GM12878 (cell line): ENCODE measurements around the gene GGCT. TPM values are rescaled to one million over a fixed set of nuclear protein-coding genes. Genes with fewer than 3 reads are reported as not detected.
"Not testable (repeated sequence)": the region's sequence is repeated elsewhere in the genome, so short reads cannot be mapped to it uniquely, and the experiment has no call there.

Experiments used
- ATAC-seq: fragments of 200-7000 bp; cut with Tn5 transposase; 3 replicates; pipeline ENCODE4 v1.9.1; 2020; ENCODE audit warnings: mild to moderate bottlenecking, moderate library complexity
- BruUV-seq: library from RNA; stranded (reverse); fragments of 400-500 nt; replicated peaks from 2 replicates; lab custom pipeline; 2021; lab: Mats Ljungman, UMichigan
- CTCF ChIA-PET: fragments of 300-600 bp; sonication (Branson Sonifier 250); formaldehyde crosslinking; extraction: SDS; loops from one replicate; lab custom pipeline; 2021; ENCODE audit warnings: inconsistent platforms; lab: Yijun Ruan, JAX
- POLR2A ChIA-PET: fragments of 350-600 bp; formaldehyde crosslinking; extraction: SDS; loops from one replicate; lab custom pipeline; 2021; ENCODE audit warnings: inconsistent platforms; lab: Charles Lee
- RAD21 ChIA-PET: fragments of 300-600 bp; sonication (Branson Sonifier 250); formaldehyde crosslinking; loops from one replicate; lab custom pipeline; 2023; ENCODE audit warnings: antibody characterized with exemption; ENCODE audit not compliant: unreplicated experiment; lab: Charles Lee
- SMC1A ChIA-PET: fragments of 300-600 bp; sonication (Branson Sonifier 250); formaldehyde crosslinking; loops from one replicate; lab custom pipeline; 2023; ENCODE audit not compliant: unreplicated experiment, uncharacterized antibody; lab: Charles Lee
- DNase-seq: peaks from one replicate; pipeline ENCODE4 v3.0.0-alpha.2; 2011; ENCODE audit warnings: low read depth, low spot score
- FAIRE-seq: peaks from 3 replicates; lab custom pipeline; 2011; peaks lifted over from hg19 to GRCh38; lab: Jason Lieb, UNC
- H2AFZ ChIP-seq: 2 replicates; pipeline ENCODE4 v1.6.0; 2011; ENCODE audit warnings: low read depth, low read length, control low read depth; ENCODE audit not compliant: control insufficient read depth
- H3K27ac ChIP-seq: 2 replicates; pipeline ENCODE4 v1.5.1; 2011; ENCODE audit warnings: control low read depth; ENCODE audit not compliant: control insufficient read depth, insufficient read depth
- H3K27me3 ChIP-seq, 2 experiments: replicated peaks in 1 of 2; 2 replicates each; pipeline versions ENCODE4 v1.6.0 to v1.6.1; 2011; ENCODE audit warnings: low read length in 1 of 2; ENCODE audit not compliant: control insufficient read depth in 2 of 2, insufficient read depth in 2 of 2
- H3K36me3 ChIP-seq, 2 experiments: 2 replicates each; pipeline ENCODE4 v1.5.1; 2011; ENCODE audit warnings: low read length in 1 of 2; ENCODE audit not compliant: control insufficient read depth in 2 of 2, insufficient read depth in 2 of 2
- H3K4me1 ChIP-seq: 2 replicates; pipeline ENCODE4 v1.6.1; 2011; ENCODE audit warnings: mild to moderate bottlenecking, low read length, moderate library complexity, mixed read lengths; ENCODE audit not compliant: control insufficient read depth, insufficient read depth
- H3K4me2 ChIP-seq: 2 replicates; pipeline ENCODE4 v1.6.0; 2011; ENCODE audit warnings: control low read depth; ENCODE audit not compliant: control insufficient read depth, insufficient read depth
- H3K4me3 ChIP-seq: fragments of 200-600 bp; sonication (generic); 2 replicates; pipeline ENCODE4 v1.5.1; 2016
- H3K79me2 ChIP-seq: 2 replicates; pipeline ENCODE4 v1.6.0; 2011; ENCODE audit warnings: low read length; ENCODE audit not compliant: control insufficient read depth, insufficient read depth
- H3K9ac ChIP-seq: 2 replicates; pipeline ENCODE4 v1.8.0; 2011; ENCODE audit warnings: low read length, control low read depth, mixed read lengths; ENCODE audit not compliant: control insufficient read depth, insufficient read depth
- H3K9me3 ChIP-seq: replicated peaks from 3 replicates; pipeline ENCODE4 v1.5.1; 2011; ENCODE audit warnings: mild to moderate bottlenecking, low read length; ENCODE audit not compliant: control insufficient read depth, insufficient read depth
- H4K20me1 ChIP-seq: 2 replicates; pipeline ENCODE4 v1.6.0; 2011; ENCODE audit not compliant: control insufficient read depth, insufficient read depth
- CEBPB ChIP-seq, 2 experiments: fragments of 150-350 bp in 1 of 2; IDR thresholded peaks; 2 replicates each; pipeline ENCODE4 v1.6.1; 2012 to 2014; ENCODE audit warnings: low read depth in 2 of 2, low read length in 2 of 2, borderline replicate concordance in 1 of 2, inconsistent platforms in 1 of 2
- CHD1 ChIP-seq: IDR thresholded peaks from 2 replicates; pipeline ENCODE4 v1.6.1; 2012; ENCODE audit warnings: low read depth, low read length, improper control_type of control experiment
- EP300 ChIP-seq, 2 experiments: fragments of 150-350 bp in 1 of 2; IDR thresholded peaks; 2 replicates each; pipeline ENCODE4 v1.6.1; 2011 to 2012; ENCODE audit warnings: low read depth in 2 of 2, low read length in 2 of 2, borderline replicate concordance in 1 of 2, improper control_type of control experiment in 1 of 2, inconsistent platforms in 1 of 2; ENCODE audit not compliant: control insufficient read depth in 1 of 2
- EZH2 ChIP-seq: IDR thresholded peaks from 2 replicates; pipeline ENCODE4 v1.6.1; 2012; ENCODE audit warnings: low read depth, mild to moderate bottlenecking, control low read depth, inconsistent platforms, low read length, borderline replicate concordance; ENCODE audit not compliant: control insufficient read depth
- GABPA ChIP-seq: IDR thresholded peaks from 2 replicates; pipeline ENCODE4 v1.6.1; 2014; ENCODE audit warnings: antibody characterized with exemption, low read depth, mild to moderate bottlenecking, inconsistent platforms
- IKZF2 ChIP-seq, 2 experiments: fragments of 450-650 bp; IDR thresholded peaks; 2 replicates each; pipeline ENCODE4 v1.6.1; 2017; ENCODE audit warnings: mild to moderate bottlenecking in 2 of 2, moderate library complexity in 2 of 2
- MEF2A ChIP-seq: IDR thresholded peaks from 2 replicates; pipeline ENCODE4 v1.6.1; 2011; ENCODE audit warnings: low read depth, mild to moderate bottlenecking, low read length, moderate library complexity; ENCODE audit not compliant: insufficient read depth
- NBN ChIP-seq: fragments of 450-650 bp; IDR thresholded peaks from 2 replicates; pipeline ENCODE4 v1.6.1; 2016
- NR2C1 ChIP-seq: fragments of 450-650 bp; IDR thresholded peaks from 2 replicates; pipeline ENCODE4 v1.6.1; 2017; ENCODE audit warnings: antibody characterized with exemption, mild to moderate bottlenecking, moderate library complexity
- SP1 ChIP-seq: IDR thresholded peaks from one replicate; pipeline ENCODE4 v1.6.1; 2011; ENCODE audit warnings: low read depth, low read length
- SREBF2 ChIP-seq: IDR thresholded peaks from 2 replicates; pipeline ENCODE4 v1.6.1; 2012; ENCODE audit warnings: mild to moderate bottlenecking, low read length
- STAT3 ChIP-seq: IDR thresholded peaks from 2 replicates; pipeline ENCODE4 v1.6.1; 2011; ENCODE audit warnings: low read depth, low read length, improper control_type of control experiment
- WGBS: methylation state at CpG from one replicate; pipeline ENCODE4 v1.1.6; 2016; ENCODE audit warnings: low lambda C conversion rate; ENCODE audit not compliant: insufficient replicate concordance, insufficient coverage; ENCODE audit errors: missing lambda C conversion rate; 5-methylcytosine and 5-hydroxymethylcytosine counted together
- in situ Hi-C: fragments of 300-500 bp; cut with MboI; formaldehyde crosslinking; loops from 9 replicates; pipeline ENCODE4 v1.14.3; 2018; ENCODE audit warnings: mixed read lengths
- intact Hi-C: fragments of 100-400 bp; cut with micrococcal nuclease; formaldehyde crosslinking; loops from one replicate; pipeline ENCODE4 v1.14.2; 2022; ENCODE audit not compliant: unreplicated experiment
- polyA plus RNA-seq, 11 experiments: library from polyadenylated mRNA; depleted of rRNA in 4 of 11; unstranded in 6 of 11; stranded (reverse) in 5 of 11; fragments of >200 nt; fragmentation: Nextera tagmentation in 4 of 11; fragmentation: Illumina TruSeq in 1 of 11; extraction: Ambion mirVana in 4 of 11; extraction: Trizol in 1 of 11; gene quantifications; 1 replicate in 1 of 11; 2 replicates in 10 of 11; pipeline versions ENCODE4 v1.2.1 to v1.2.3, GENCODE V29; 2011 to 2016; ENCODE audit warnings: inconsistent platforms in 2 of 11, missing spikeins in 2 of 11, low read depth in 1 of 11
- total RNA-seq, 4 experiments: library from RNA; depleted of rRNA in 3 of 4; stranded (reverse); fragments of >200 nt in 3 of 4; fragmentation: Illumina TruSeq in 1 of 4; extraction: Trizol in 1 of 4; gene quantifications; 2 replicates each; pipeline versions ENCODE4 v1.2.1 to v1.2.3, GENCODE V29; 2013 to 2021

Gene GGCT
- total and polyA plus RNA-seq, 10 of the 15 experiments (the other 5 are each of a cell fraction or from before 2014, with no cell fraction given): 57.0 to 215 (median 92.3) TPM

GRCh38 chr7:30485667-30486066, 19.0 kb downstream of the GGCT start:
- intact Hi-C loops (no loop called here), in situ Hi-C loops (no loop called here)
- H3K27ac ChIP-seq: no peak overlapping the region
- TF ChIP-seq GABPA (no peak), SREBF2 (no peak), SP1 (no peak), STAT3 (no peak), IKZF2 (IDR thresholded peaks at IDR 0.05) (no peak), CHD1 (no peak), MEF2A (no peak), EP300 (IDR thresholded peaks at IDR 0.05; ENCODE audit: borderline replicate concordance in 1 of 2, control insufficient read depth in 1 of 2, low read depth in 2 of 2, low read length in 2 of 2) (no peak), NBN (no peak), EZH2 (no peak), NR2C1 (no peak), CEBPB (IDR thresholded peaks at IDR 0.05; ENCODE audit: borderline replicate concordance in 1 of 2, low read depth in 2 of 2, low read length in 2 of 2) (no peak)
- no TSS peak for BruUV-seq
- no peaks in the 10 kb centered on the region for H3K4me1 ChIP-seq
- H3K79me2 ChIP-seq: no peaks in the 10 kb centered on the region
- no peaks in the 10 kb centered on the region for H3K27me3 ChIP-seq
- SMC1A ChIA-PET: no interaction called here
- H3K36me3 ChIP-seq: no peaks in the 10 kb centered on the region
- no peak for FAIRE-seq
- 38% methylated on average over 1 of the region's 1 CpG for WGBS
- no peak overlapping the region for H2AFZ ChIP-seq
- POLR2A ChIA-PET: no interaction called here
- CTCF ChIA-PET: no interaction called here
- H3K4me3 ChIP-seq: no peak overlapping the region
- no peaks in the 10 kb centered on the region for H4K20me1 ChIP-seq
- no peak overlapping the region for H3K4me2 ChIP-seq
- ATAC-seq: no peak
- RAD21 ChIA-PET: interaction anchor here (0.6 kb wide), 1 partner anchor 120 kb away, joined by 3 read pairs; no protein-coding TSS in a partner anchor
- DNase-seq: no peak
- no peak overlapping the region for H3K9ac ChIP-seq
- peaks cover 2% of the 10 kb centered on the region; the same call in 1 of the 3 replicates for H3K9me3 ChIP-seq

- intact Hi-C loops: not testable (repeated sequence)
These were observed 23.2 kb downstream of the GGCT start for GRCh38 chr7:30481416-30481815.

More at GRCh38 chr7:30481416-30481815, 23.2 kb downstream of the GGCT start:
- DNase-seq, CTCF ChIA-PET, H3K36me3 ChIP-seq, ATAC-seq, in situ Hi-C loops, H3K27me3 ChIP-seq, H3K9me3 ChIP-seq, POLR2A ChIA-PET, SMC1A ChIA-PET, FAIRE-seq, H3K4me2 ChIP-seq, RAD21 ChIA-PET, BruUV-seq, H3K4me1 ChIP-seq, H3K9ac ChIP-seq, H3K4me3 ChIP-seq, H2AFZ ChIP-seq, H4K20me1 ChIP-seq, H3K27ac ChIP-seq: not testable (repeated sequence)
- H3K79me2 ChIP-seq: peaks cover 13% of the 10 kb centered on the region
- WGBS: 90% methylated on average over 9 of the region's 9 CpGs
